ENCODE results near the gene ROBO4.
A peak's percentile ranks its signal among the peaks of the same experiment; 100 is the strongest.

Gene ROBO4

DNA sequence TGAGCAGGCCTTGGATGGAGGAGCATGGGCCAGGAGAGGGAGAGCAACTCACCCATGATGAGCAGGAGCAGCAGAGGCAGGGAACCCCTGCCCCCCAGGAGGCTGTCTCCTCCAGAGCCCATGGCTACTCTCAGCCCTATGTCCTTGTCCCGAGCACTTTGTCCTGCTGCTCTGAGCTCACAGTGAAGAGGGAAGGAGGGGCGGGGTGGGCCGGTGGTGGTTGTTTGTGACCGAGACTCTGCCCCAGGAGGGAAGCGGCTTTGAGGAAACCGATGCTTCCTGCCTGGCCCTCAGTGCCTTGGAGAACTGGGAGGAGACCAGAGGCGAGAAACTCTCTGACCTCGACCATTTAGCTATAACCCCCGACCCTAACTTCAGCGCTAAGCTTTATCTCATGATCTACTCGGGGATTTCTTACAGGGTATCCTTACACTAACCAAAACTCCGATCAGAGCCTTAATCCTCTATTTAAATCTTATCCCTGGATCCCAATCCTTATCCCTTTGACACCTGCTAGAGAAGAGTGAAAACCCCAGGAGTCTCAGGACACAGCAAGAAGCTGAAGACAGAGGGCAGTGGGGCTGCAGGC lies at the start of gene ROBO4:
ROBO4 (minus strand) TSS at position 192 of the 589 bp plus-strand sequence; CDS start at position 122, 70 bp downstream.
- no peak for DNase-seq (ENCODE audit: low read depth in 2 of 2)

DNA sequence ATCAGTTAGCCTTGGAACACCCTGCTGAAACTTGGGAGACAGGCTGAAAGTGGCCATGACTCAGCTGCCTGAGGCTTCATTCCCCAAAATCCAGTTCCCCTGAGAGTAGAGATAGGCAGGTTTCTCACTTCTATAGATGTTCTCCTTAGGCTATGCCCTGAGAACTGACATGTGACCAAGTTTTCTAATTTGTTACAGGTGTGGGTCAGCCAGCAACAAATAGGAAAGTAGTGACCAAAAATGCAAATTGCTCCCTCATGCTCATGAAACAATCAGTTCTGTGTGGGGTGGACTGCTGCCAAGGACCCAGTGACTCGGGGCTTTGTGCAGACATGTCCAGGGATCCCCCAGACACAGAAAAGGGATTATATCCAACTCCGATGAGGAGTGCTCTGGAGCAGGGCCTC lies 49.1 kb upstream of the ROBO4 start:
- DNase-seq (ENCODE audit: low read depth in 2 of 2) = no peak

DNA sequence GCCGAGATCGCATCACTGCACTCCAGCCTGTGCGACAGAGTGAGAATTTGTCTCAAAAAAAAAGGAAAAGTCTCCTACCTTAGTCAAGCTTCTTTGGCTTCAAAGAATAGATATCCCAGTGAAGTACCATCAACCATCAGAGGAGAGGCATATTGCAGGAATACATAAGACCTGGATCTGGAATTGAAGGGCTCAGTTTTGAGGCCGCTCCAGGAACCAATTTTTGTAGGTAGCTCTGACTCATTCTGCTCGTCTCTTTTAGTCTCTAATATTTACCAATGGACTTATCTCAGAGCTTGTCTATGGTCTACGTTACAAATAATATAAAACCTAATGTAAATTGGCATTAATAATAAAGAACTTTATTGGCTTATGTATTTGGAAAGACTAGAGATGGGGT lies 48.2 kb upstream of the ROBO4 start:
- no peak for DNase-seq (ENCODE audit: low read depth in 2 of 2)

DNA sequence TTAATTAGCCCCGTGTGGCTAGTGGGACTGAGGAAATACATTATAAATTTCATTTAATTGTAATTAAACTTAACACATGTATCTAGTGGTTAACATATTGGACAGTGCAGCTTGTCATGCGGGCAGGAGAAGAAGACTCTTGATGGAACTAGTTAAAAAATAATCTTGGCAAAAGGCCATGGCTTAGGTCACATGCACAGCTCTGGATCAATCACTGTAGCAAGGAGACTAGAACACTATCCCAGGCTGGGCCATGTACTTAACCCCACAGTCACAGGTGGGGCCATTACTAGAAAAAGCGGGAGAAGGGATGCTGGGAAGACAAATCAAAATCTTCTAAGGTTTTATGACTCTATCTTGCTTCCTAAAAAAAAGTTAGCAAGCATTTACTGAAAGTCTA lies 46.9 kb upstream of the ROBO4 start:
- DNase-seq (ENCODE audit: low read depth in 2 of 2) = no peak

DNA sequence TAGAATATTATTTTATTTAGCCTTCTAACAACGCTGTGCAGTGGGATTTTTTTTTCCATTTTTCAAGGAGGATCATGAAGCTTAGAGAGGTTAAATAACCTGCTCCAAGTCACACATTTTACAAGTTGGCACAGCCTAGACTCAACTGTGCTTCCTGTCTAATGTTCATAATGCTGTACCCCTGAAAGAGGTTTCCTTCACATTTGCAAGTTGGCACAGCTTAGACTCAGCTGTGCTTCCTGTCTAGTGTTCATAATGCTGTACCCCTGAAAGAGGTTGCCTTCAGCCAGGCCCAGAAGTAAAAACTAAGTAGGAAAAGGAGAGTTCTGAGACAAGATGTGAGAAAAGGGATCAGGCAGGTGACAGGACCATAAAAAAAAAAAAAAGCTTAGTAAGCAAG lies 46.1 kb upstream of the ROBO4 start:
- no peak for DNase-seq (ENCODE audit: low read depth in 2 of 2)

DNA sequence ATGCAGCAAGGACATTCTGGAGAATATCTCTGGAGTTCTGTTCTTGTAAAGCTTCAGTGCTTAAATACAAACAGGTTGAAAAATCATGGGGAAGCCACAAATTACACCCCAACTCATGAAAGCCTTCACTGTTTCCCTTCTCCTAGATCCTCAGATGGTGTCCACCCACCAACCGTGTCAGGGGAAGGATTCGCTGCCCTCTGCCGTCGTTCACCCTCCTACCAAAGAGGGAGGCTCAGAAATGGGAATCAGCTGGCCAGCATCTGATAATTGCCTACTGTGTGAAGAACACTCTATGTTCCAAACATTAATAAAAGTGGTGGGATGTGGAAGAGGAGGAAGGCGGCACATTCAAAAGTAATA lies 45.6 kb upstream of the ROBO4 start:
- DNase-seq (ENCODE audit: low read depth in 2 of 2) = no peak

DNA sequence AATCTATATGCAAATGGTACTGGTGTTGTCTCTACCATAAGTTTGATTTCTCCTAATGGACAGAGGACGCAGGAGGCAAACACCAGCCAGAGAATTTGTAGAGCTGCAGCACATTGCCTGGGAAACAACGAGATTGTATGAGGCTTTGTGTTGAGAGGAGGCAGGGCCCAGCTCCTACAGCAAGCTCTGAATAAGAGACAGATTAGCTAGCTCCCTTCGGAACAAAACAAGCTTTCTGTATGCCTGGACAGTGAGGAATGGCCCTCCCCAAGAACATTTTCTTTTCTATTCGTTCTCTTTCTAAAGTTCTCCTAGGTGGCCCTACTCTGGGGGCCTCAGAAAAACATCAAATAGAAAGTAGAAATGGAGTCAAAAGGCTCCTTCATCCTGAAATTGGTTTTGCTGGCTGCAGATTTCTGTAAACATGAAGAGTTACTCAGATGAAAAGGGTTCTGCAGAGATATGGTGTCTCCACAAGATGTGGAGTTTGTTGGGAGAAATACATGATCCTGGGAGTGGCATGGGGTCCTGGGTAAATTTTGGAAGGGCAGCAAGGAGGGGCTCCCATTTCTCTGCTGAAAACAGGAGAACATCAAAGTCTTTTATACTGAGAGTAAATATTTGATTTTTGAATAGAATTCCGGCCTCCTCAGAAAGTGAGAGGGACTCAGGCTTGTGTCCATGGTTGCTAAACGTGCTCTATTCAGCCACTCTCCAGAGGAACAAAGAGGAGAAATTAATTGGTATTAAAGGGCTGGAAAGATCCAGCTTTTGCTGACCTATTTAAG lies 45.0 kb upstream of the ROBO4 start:
- DNase-seq (ENCODE audit: low read depth in 2 of 2) = no peak

DNA sequence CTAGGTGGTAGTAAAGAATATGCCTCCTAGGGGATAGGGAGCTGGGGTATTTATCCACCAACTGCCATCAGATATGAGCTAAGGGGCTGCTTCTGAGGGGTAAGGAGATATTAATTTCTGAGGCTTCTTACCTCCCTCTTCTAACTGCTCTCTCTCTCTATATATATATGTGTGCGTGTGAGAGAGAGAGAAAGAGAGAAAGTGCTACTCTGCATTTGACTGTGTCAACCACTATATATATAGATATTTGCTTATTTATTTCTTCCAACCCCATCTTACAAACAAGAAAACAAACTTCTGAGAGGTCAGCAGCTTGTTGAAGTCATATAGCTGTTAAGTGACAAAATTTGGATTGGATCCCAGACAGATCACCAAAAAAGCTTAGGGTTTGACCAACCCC lies 44.0 kb upstream of the ROBO4 start:
- DNase-seq (ENCODE audit: low read depth in 2 of 2) = no peak

DNA sequence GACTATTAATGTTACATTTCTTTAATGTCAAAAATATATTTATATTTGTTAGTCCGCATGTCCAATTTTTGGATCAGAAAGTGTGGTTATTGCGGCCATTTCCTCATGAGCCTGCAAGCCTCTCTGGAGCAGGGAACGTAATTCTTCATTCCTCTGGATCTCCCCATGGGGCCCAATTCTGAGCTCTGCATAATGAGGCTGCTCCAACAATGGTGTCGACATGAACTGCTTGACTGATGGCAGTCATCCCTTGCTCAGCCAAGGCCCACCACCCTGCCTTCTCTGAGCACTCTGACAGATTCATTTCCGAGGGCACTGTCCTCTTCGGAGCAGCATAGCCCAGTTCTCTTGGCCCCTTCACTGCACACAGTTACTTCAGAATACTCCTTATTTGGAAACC lies 41.3 kb upstream of the ROBO4 start:
- no peak for DNase-seq (ENCODE audit: low read depth in 2 of 2)

DNA sequence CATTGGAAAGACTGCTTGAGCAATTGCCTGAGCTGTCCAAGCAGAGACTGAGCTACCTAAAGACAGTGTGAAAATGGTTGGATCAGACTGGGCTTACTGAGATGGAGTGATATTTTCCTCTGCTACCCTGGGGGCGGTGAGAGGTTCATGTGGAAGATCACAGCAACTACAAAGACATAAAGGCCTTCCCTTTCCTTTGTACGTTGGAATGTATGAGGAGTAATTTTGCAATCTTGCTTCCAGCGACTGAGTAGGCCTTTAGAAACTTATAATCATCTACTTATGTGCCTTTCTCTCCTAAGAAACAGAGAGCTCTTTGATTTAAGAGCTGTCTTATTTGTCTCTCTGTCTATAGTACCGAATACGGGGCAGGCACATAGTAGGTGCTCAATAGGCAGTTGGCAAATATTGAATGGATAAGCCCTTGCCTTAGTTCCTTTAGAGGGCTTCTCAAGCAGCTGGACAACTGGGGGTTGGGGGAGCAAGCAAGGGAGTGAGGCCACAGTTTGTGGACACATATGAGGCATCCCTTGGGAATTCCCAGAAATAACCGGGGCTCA lies 40.6 kb upstream of the ROBO4 start:
- DNase-seq (ENCODE audit: low read depth in 2 of 2) = no peak

DNA sequence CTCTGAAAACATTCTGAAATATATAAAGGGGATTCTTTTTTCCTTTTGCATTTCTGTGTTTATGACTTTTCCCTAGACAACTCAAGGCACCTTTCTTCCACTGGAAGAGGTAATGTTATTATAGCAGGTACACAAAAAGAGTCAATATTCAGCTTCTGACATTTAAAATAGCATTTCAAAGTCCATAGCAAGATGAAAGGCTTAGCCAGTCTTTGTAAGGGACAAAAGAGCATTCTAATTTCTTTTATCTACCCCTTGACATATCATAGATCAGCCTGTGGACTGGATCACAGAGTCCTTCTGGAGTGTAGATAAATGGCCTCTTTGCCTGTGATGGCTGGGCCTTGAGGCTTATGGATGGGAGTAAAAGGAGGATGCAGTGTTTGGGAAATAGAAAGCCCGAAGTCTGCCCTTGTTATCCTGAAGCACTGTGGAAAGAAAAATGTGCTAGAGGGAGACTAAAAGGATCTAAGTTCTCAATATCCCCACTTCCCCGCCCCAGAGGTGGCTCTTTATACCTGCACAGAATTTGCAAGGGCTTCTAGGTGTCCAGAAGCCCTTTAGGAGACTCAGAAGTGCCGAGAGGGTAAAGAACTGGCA lies 39.8 kb upstream of the ROBO4 start:
- no peak for DNase-seq (ENCODE audit: low read depth in 2 of 2)

DNA sequence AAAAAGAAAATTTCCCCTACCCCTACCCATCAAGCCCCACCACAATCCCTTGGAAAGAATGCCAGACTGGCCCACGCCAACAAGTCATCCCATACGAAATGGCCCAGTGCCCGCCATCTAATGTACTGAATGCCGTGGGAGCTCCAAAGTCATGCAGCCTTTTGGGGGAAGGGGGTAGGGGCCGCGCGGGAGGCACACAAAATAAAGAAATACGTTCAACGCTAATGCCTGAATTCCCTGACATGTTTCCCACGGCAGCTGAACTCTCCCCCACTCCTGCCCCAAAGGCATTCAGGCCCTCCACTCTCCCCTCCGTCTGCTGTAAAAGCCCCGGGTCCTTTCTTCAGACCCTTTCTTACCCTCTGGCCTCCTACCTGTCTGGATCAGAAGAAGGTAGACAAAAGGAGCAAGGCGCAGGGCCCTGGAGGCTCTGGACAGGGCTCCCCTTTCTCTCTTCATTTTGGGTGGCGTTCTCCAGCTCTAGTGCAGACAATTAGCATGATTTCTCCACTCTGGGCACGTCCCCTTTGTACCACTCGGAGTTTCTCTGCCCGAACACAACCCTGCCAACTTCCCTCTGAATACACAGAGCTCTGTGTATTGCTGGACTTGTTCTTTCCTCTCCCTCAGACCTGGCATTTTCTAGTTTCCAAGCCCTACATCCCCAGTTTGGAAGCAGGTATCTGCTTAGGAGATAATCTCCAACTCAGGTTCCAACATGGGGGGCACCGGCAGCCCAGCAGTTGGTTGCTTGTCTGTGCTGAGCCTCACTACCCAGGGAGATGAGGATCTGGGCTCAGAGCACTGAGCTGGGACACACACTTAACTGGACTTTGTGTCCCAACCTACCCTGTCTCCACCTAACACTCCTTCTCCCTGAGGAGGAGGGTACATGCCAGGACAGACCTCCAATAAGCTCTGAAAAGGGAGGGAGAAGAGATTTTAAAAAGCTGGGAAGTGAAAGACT lies 38.2 kb upstream of the ROBO4 start, which contains the start of gene HEPACAM:
HEPACAM (minus strand) TSS at position 500 of the 967 bp plus-strand sequence; CDS start at position 459, 41 bp downstream.
- no peak for DNase-seq (ENCODE audit: low read depth in 2 of 2)

DNA sequence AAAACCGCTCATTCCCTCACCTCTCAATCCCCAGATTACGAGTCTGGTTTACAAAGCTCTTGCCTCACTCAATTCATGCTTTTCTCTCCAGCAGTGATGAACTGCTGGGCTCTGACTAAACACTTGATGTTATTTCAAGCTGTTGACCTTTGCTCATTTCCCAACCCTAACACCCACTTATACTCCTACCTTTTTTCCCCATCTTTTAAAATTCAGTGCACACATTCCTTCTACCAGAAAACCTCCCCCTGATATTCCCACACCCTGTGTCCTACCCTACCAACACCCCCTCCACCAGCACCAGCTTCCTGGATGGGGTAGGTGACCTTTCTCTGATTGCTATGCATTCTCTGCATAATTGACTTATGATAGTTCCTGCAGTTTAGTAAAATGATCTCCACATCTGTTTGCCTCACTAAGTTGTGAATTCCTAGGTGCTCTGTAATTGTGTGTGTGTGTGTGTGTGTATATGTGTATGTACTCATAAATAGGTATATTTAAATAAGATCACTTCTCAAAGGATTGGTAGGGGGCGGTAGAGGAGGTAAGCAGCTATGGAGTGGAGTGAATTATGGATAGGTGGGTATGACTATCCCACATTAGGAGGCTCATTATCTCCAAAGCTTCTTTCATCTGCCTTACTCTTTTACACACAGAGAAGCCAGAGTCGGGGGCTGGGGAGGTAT lies 37.3 kb upstream of the ROBO4 start:
- no peak for DNase-seq (ENCODE audit: low read depth in 2 of 2)

DNA sequence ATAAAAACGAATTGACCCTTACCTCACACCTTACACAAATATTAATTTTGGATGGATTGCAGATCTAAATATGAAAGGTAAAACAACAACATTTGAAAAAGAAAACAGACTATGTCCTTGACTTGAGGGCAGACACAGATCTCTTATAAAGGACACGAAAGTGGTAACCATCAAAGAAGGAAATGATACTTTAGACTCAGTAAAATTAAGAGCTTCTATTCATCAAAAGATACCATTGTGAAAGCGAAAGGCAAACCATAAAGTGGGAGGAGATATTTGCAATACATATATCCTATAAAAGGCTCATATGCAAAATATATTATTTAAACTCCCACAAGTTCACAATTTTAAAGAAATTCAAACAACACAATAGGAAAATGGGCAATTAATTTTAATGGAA lies 33.1 kb upstream of the ROBO4 start:
- DNase-seq (ENCODE audit: low read depth in 2 of 2) = no peak

DNA sequence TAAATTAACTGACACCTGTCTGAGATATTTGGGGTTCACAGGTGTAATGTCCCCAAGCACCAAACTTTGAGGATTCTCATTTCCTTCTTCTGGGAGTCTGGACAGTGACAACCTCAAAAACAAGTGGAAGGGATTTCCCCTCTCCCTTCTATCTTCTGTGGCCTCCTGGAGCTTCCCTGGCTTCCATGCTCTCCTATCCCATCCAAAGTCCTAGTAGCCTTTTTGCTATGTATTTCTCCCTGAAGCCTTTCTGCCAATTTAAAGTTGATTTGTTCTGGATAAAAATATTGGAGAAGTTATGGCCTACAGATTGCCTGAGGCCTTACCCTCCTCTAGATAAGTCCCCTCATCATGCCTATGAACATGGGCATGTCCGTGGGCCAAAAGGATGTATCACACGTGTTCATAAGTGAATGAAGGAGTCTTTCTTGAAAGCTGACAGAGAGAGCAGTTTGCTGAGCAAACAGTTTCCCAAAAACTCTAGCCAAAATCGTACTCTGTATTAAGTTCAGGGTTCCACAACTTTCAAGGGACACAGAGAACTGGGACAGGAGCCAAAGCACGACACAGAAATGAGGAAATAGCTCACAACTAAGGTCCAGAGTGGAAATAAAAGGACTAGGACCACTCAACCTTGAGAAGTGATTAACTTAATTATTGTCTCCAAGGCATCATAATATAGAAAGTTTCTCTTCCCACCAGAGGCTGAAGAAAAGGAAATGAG lies 31.4 kb upstream of the ROBO4 start:
- no peak for DNase-seq (ENCODE audit: low read depth in 2 of 2)

DNA sequence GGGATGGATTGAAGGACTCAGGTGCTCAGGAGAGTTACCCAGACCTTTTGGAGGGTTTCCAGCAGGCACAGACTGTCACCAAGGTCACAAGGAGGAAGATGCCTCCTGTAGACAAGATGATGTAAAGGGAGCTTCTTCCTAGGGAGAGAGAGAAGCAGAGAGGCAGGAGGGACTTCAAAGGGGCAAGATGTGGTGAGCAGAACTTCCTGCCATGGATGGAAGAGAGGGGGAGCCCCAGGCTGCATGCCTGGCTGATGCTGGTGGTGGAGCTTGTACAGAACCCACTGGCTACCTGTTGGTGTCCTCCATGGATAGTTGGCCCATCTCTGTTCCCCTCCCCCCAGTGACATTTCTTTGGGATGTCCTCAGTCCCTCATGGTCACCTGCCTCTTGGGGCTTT lies 25.6 kb upstream of the ROBO4 start:
- no peak for DNase-seq (ENCODE audit: low read depth in 2 of 2)

DNA sequence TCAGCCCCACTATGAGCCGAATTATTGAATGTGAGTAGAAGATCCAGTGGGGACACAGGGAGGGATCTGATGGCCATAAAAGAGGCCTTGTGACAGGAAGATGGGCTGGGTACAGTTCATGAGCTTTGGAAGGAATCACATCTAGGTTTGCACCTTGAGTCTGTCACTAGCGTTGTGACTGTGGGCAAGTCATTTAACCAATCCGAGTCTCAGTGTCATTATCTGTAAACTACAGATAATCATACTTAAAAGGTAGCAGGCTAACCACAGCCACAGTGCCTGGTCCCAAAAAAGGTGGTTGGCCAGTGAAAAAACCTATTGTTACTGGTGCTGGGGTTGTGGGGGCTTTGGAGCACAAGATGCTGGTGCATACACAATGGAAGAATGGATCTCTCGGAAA lies 25.2 kb upstream of the ROBO4 start:
- DNase-seq (ENCODE audit: low read depth in 2 of 2) = no peak

DNA sequence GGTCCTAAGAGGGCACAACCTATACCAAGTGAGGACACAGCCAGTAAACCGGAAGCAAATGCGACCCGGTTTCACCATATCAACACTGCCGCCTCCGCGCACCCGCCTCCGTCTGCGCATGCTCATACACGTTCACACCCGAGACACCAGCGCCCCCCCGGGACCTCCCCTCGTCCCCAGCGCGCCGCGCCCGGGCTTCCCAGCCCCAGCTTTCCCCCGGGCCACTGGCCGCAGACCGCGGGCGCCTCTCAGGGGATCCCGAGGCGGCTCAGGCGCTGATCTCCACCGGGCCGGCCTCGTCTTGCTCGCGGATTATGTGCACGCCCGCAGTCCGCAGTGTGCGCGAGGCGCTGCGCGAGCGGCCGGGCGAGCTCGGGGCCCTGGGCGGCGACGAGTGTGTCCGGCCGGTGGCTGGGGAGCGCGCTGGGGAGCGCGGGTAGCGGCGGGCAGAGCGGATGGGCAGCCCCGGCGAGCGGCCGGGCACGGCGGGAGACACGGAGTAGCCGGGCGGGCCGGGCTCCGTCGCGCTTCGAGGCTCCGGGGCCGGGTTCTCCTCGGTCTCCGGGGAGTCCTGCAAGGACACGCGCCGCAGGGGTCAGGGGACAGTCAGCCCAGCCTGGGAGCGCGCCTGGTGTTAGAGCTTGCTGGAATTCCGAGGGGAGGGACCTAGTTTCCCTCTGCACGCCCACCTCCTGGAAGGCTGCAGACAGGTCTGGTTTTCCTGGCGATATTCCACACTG lies 23.4 kb upstream of the ROBO4 start:
- DNase-seq (ENCODE audit: low read depth in 2 of 2) = peak; percentile 68 to 69

DNA sequence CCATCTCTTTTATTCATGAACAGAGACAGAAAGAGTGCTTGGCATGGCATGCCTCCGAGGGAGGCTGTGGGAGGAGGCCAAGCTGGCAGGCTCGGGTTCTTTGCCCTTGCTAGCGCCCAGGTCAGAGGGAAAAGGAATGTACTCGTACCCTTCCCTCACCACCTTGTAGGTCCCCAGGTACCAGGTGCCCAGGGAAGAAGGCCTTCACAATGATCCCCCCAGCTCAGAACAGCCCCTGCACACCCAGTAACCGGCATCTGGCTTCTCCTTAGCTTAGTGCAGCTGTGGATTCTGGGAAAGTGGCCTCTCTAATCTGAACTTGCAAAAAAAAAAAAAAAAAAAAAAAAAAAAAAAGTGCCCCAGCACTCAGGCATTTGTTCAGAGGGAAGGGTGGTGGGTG lies 22.7 kb upstream of the ROBO4 start:
- DNase-seq (ENCODE audit: low read depth in 2 of 2) = no peak

DNA sequence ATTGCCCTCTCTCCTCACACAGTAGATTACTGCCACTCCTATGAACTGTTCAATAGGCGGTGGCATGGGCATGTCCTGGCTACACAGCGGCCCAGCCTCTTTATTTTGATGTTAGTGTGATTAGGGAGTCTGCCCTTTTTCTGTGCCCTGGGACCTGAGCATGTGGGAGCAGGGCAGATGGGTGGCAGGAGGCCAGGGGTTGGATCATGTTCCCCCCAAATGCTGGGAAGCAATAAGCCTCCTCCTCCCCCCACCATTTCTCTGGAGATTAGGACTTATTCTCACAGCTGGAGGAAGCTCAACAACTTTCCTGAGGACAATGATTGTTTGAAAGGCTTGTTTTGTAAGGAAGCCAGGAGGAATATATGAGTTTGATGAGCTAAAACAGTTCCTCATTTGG lies 22.2 kb upstream of the ROBO4 start:
- no peak for DNase-seq (ENCODE audit: low read depth in 2 of 2)

Data from stimulated activated CD4-positive, alpha-beta T cell treated with anti-CD3 and anti-CD28 coated beads, Interleukin-1b, Interleukin-23, amount 100 ng/mL, for 4 hours (primary cell).